HG02763 (cell line): ENCODE data around the gene PADI3.
"Not testable (repeated sequence)": the region's sequence is repeated elsewhere in the genome, so short reads cannot be mapped to it uniquely, and the experiment has no call there.

Experiments
- ATAC-seq: cut with Tn5 transposase; IDR thresholded peaks from one replicate; pipeline ENCODE4 v1.9.1; 2021; ENCODE audit warnings: mild to moderate bottlenecking, moderate library complexity; ENCODE audit not compliant: unreplicated experiment

PADI3 gene

DNA sequence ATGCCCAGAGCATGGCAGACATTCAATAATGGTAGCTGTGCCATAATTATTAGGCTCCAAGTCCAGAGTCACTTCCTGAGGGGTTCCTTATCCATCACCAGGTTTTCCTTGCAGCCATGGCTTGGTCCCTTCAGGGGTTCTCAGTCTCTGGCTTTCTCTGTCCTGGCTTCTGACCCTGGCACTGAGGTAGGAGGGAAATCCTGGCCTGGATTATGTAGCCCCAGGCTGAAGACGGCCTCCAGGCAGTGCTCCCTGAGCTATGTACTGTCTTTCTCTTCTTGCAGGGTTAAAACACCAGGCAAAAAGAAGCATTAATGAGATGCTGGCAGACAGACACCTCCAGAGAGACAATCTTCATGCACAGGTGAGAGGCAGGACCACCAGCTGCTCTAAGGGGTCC, 9.5 kb upstream of the PADI3 start:
- ATAC-seq = no peak

DNA sequence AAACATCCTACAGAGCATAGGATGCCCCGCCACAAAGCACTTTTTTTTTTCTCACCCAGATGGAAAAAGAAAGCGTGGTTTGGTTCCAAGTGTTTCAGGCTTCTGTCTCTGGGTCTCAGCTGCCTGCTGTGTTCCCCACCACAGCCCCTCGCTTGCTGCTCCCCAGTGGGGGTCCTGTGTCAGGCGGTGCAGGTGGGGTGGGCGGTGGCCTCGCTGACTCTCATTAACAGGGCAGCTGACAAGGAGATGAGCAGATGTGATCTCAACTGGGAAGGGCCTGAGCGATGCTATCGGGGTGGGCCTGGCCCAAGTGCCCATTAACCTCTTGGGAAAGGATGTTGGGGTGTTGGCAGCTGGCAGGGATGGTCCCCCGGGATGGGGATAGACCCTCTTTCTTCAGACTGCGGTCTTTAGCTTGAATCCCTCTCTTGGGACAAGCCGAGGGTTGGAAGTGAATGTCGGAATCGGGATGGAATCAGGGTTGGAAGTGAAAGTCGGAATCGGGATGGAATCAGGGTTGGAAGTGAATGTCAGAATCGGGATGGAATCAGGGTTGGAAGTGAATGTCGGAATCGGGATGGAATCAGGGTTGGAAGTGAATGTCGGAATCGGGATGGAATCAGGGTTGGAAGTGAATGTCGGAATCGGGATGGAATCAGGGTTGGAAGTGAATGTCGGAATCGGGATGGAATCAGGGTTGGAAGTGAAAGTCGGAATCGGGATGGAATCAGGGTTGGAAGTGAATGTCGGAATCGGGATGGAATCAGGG, 7.7 kb upstream of the PADI3 start:
- ATAC-seq = not testable (repeated sequence)

DNA sequence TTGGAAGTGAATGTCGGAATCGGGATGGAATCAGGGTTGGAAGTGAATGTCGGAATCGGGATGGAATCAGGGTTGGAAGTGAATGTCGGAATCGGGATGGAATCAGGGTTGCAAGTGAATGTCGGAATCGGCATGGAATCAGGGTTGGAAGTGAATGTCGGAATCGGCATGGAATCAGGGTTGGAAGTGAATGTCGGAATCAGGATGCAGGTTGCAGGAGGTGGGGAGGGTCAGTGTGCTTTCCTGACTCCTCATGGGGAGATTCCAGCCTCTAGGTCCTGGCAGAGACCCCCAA, 7.2 kb upstream of the PADI3 start:
- not testable (repeated sequence) for ATAC-seq

DNA sequence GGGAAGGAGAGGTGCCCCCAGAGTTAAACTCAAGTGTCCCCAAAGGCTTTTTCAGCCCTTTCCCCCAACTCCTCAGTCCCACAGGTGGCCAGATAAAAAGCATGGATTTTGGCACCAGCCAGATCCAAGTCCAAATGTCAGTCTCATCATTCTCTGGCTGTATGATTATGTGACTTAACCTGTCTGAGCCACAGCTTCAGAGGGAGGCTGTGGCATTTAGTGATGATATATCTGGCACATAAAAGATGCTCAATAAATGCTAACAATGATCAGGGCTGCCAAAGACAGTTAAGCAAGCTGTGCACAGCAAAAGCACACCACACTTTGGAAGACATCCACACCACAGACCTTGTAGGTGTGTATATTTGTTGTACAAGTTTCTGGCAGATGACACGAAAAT, 5.6 kb upstream of the PADI3 start:
- no peak for ATAC-seq

DNA sequence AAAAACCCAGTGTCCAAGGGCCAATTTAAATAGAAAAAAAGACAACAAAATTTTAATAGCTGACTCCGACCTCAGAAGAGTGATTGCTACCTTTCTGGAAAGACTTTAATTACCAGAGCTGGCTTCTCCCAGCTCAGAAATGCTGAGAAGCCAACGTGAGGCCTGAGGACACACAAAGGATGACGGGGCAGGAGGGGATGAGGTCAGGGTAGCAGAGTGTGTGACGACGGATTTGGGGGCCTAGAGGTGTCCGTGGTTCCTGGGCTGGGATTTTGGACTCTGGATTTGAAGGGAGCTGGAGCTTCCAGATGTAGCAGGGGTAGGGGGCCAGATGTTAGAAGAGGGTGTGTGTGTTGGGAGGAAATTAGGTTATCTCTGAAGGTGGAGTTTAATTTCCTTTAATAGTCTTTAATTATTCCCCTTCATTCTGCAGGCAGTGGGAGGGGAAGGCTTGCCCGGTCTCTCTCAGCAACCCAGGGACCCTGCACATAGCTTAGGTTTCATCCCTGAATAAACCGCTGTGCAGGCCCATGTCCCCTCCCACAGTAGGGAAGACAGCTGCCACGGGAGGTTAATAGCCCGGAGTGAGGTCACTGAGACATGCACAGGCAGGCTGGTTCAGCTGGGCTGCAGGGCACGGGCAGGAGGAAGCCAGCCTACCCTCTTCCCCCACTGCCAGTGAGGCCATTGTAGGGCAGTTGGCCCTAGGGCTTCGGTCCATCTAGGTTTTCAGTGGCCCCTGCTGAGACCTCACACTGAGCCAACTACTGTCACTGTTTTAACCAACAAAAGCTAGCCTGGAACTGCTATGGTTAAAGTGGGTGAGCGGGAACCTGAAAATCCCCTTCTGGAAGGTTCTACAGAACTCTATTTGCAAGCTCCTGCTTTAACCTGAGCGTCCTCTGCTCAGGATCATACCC, 3.8 kb upstream of the PADI3 start:
- no peak for ATAC-seq

DNA sequence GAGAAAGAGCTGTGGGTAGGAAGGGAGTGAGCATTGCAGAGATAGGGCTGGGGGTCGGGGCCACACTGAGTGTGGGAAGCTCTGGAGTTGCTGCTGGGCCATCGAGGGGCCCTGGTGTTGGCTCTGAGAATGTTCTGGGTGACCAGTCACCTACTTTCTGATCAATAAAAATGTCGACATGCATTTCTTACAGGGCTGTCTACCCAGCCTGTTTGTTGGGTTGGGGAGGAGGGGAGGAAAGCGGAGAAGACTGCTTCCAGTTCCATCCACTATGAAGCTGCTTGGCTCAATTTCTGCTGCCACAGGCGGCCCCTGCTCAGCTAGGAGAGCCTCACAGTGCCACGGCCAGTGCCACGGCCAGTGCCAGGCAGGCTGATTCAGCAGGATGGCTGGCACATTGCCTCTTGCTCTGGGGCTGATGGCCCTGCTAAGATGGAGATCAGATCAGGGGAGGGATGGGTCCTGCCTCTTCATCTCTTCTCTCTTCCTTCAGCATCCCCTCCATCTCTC, 3.0 kb upstream of the PADI3 start:
- no peak for ATAC-seq

DNA sequence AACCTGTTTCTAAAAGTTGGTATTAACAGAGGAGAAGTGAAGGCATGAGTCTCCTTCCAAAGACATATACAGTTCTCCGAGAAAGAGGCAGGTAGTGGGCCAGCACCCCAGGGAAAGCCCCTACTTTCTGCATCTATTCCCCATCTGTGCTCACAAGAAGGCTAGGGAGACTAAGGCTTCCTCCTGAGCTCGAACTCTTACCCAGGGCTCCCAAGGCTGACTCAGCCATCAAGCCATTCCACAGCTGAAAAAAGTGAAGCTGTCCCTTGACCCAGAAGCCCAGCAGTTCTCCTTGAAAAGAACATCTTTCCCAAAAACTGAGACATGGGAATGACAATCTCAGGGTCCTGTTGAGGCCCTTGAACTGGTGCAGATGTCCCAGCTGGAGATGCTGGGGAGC, 1.9 kb upstream of the PADI3 start:
- no peak for ATAC-seq

DNA sequence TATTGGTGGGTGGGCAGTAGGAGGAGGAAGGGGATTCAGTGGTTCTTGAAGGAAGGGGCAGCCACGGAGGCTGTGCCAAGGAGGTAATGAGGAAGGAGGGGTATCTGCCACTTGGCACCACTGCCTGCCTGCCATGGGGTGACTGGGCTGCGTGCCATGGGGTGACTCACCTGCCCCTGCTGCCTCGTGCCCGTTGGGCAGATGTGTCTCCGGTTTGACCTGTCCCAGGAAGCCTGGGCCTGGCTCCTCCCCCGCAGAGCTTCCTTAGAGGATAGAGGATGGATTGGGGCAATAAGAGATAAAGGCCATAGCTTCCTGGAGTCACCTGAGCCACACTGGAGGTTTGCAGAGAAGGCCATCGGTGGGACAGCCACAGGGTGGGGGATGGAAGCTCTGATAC, 1.7 kb downstream of the PADI3 start:
- ATAC-seq = no peak

DNA sequence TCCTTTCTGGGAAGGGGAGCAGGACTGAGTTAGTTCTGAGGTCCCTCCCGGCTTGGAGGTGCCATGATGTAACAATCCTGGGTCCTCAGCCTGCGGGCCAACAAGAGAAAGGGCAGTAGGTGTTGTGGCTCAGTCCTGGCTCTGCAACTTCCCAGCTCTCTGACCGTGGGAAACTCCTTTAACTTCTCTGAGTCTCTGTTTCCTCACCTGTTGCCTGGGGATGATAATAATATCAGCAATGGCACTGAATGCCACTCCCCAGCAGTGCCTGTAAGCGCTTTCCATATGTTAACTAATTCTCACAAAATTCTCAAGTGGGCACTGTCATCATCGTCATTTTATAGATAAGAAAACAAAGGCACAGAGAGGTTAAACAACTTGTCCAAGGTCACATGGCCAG, 2.3 kb downstream of the PADI3 start:
- no peak for ATAC-seq

DNA sequence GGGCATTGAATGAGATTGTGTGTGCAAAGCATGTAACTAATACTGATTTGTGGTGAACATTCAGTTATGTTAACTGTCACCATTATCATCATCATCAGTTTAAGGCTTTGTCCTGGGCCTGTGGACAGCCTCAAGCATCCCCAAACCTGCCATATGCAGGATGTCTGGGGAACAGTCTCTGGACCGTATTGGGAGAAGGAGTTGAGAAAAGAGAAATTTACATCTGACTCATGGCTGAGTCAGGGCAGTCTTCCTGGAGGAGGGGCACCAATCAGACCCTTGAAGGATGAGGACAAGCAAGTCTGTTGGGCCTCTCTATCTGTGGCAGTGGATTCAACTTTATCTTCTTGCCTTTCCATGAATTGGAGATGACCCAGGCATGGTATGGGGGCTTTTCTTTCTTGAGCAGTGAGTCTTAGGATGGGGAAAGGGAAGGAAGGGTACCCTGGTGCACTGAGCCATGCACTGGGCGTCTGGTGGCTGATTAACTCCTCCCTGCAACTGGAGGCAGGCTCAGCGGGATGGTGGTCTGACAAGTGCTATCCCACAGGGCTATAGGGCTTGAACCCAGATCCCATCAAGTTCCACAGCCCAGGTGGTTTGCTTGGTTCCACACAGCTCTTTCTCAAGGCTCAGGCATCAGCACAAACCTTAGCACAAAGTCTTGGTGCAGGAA, 2.9 kb downstream of the PADI3 start:
- no peak for ATAC-seq

DNA sequence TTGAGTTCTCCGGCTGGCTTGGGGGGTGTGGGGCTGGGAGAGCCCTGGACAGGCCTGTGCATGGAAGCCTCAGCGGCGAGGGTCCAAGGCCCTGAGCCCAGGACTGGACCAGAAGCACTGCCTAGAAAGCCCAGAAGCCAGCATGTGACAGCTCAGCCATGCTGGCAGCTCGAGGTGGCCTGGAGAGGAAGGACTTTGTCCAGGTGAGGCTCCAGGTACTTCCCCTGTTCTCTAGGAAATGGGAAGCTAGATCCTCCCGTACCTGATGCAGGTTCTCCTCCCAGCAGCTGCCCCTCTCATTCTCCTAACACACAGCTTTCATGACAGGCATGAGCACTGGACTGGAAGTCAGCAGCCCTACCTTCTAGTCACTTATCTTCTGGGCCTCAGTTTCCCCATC, 6.4 kb downstream of the PADI3 start:
- no peak for ATAC-seq

DNA sequence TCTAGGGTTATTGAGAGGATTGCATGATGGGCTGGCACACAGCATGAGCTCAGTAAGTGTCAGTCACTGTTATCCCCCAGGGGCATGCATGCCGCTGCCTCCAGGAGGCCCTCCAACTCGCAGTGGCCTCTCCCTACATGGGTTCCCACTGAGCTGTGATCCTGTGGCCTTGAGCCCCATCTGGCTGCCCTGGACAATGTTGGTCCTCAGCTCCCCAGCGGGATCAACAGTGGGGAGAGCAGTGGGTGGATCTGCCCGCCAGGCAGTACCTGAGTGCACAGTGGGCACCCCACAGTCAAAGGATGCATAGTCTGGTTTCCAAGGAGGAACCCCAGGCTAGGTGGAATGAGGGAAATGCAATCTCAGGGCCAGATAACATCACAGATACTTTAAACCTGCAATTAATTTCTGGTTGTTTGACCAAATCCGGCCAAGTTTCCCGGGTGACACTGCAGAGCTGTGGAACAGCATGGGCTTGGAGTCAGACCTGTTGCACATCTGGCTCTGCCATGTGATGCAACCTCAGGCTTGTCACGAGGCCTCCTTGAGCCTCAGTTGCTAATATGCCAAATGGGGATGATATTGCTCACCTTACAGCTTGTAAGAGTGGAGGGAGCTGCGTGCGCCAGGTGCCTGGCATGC, 9.3 kb downstream of the PADI3 start:
- no peak for ATAC-seq

DNA sequence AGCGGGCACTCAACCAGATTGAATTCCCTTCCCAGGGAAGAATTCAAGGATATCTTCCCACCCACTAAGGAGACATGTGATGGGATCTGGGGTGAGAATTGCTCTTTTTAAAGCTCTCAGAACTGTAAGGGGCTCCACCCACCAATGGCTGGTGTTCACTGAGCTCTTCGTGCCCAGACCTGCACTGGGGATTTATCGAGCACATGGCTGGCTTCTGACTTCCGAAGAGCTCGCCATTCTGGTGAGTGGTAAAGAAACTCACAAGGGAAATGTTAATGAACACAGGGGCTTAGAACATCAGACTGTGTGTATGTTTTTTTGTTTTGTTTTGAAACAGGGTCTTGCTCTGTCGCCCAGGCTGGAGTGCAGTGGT, 9.8 kb downstream of the PADI3 start:
- no peak for ATAC-seq

DNA sequence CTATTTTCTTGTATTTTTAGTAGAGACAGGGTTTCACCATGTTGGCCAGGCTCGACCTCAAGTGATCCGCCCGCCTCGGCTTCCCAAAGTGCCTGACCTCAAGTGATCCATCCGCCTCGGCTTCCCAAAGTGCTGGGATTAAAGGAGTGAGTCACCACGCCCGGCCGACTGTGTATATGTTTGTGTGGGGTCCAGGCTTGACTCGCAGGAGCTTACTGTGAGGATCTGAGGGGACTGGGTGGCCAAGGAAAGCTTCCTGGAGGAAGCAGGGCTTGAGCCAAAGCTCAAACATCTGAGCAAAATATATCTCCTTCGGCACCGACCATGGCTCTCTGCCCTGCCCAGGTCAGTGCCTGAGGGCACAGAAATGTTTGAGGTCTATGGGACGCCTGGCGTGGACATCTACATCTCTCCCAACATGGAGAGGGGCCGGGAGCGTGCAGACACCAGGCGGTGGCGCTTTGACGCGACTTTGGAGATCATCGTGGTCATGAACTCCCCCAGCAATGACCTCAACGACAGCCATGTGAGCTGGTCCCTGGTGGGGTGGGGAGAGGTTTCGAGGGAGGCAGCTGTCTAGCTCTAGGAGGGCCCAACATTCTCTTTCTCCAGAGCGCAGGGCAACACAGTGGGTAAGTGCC, 10.5 kb downstream of the PADI3 start:
- ATAC-seq = no peak

DNA sequence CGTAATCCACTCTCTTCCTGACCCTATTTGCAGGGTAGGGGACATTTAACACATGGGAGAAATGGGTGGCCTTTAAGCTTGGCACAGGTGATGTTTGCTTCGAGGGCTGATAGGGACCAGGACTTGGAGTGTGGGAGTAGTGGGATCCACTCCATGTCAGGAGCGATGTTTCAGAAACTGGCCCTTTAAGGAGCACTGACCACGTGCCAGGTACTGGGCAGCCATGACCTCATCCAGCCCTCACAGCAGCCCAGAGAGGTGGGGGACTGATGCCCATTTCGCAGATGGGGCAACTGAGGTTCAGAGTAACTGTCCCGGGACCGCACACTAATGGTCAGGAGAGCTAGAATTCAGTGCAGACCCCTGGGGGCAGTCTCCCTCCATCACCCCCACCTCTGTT, 11.4 kb downstream of the PADI3 start:
- no peak for ATAC-seq

DNA sequence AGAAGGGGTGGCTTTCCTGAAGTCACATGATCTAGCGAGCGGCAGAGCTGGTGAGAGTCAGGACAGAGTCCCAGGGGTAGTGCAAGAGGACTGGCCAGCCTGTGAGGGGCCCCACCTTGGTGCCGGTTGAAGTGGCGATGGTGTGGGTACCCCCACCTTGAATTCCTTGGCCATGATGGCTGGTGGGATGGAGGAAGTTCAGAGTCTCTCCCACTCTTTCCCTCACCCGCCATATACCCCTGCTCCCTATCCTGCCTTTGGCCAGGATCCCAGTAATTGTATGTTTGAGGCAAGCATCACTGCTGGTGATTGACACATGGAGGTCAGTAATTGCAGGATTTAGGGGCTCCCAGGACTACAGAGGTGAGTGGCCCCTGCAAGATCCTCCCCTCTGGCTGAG, 11.8 kb downstream of the PADI3 start:
- ATAC-seq = no peak

DNA sequence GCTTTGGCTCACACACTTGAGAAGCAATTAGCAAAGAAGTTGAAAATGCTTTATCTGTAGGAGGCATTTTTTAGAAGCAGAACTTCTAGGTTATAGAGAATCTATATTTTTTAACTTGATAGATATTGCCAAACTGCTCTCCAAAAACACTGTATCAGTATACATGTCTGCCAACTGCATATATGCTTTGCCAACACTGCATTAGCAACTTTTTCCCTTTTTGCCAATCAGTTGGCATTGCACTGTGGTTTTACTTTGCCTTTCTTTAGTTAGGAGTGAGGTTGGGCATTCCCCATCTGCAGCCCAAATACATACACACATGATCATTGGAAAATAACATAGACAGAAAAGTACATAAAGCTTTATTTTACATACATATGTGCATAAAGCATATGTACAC, 15.0 kb downstream of the PADI3 start:
- ATAC-seq = no peak

DNA sequence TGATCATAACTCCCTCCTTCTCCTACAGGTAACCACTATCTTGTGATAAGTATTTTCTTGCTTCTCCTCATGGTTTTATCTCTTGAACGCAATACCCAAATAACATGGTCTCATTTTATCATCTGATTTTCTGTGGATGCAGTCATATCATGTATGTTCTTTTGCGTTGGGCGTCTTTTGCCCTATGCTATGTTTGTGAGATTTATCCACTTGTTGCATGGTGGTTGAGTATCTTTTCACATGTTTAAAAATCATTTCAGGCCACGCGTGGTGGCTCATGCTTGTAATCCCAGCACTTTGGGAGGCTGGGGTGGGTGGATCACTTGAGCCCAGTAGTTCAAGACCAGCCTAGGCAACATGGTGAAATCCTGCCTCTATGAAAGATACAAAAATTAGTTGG, 15.6 kb downstream of the PADI3 start:
- no peak for ATAC-seq

DNA sequence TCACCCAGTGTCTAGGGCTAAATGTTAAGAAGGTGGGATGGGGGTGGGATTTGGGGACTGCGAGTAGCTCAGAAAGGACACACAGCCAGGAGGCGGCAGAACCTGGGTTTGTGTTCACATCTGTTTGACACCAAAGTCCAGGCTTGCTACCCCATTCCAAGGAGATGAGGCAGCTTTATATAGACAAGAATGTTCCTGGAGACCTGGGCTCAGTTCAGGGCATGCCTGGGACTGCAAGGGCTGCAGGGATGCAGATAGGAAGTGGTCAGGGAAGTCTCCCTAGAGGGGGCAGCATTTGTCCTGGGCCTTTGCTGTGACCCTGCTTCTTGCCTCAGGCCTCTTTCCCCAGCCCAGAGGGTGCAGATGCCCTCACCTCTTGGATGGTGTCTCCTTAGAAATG, 16.3 kb downstream of the PADI3 start:
- no peak for ATAC-seq

DNA sequence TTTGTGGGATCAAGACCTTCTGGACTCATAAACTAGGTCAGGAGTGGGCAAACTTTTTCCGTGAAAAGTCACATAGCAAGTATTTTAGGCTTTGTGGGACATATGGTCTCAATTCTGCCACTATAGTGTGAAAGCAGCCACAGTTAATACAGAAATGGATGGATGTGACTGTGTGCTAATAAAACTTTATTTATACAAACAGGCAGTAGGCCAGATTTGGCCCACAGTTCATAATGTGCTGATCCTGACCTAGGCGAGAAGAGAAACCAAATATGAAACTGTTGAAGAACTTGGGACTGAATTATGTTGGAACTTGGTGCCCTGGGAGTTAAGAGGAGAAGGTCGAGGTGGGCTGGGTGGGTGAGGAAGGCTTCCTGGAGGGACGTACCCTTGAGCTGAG, 17.1 kb downstream of the PADI3 start:
- no peak for ATAC-seq
